B cell (primary cell): Measurements from ENCODE around the gene KDM7A.

Experiments used
- EZH2 ChIP-seq: IDR thresholded peaks from 2 replicates; pipeline ENCODE4 v1.6.1; 2012; ENCODE audit warnings: borderline replicate concordance, low read depth, mild to moderate bottlenecking, moderate library complexity, low read length; ENCODE audit not compliant: insufficient read depth, poor library complexity, severe bottlenecking
- TF ChIP-seq, protein P1 (sequence below): fragments of 200-600 bp; IDR thresholded peaks from one replicate; pipeline ENCODE4 v1.8.0; 2022; ENCODE audit warnings: antibody characterized with exemption, mild to moderate bottlenecking

DNA sequence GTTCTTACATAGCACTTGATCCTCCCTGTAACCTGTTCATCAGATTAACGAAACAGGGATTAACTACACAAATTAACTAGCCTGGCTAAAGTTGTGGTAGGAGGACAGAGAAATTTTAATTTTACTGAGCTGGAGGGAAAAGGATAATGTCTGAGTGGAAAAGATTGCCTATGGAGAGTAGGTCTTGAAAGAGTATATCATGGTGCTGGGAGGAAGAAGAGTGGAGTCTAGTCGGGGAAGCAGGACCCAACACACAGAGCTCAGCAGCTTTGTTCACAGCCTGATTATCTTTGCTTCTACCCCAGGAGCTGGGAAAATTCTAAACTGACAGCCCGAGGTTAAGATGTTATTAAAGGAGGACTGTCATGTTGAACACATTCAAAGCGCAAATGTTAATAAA is 6.1 kb upstream of the KDM7A start:
- TF ChIP-seq EZH2 = no peak
- TF ChIP-seq, protein P1, sequence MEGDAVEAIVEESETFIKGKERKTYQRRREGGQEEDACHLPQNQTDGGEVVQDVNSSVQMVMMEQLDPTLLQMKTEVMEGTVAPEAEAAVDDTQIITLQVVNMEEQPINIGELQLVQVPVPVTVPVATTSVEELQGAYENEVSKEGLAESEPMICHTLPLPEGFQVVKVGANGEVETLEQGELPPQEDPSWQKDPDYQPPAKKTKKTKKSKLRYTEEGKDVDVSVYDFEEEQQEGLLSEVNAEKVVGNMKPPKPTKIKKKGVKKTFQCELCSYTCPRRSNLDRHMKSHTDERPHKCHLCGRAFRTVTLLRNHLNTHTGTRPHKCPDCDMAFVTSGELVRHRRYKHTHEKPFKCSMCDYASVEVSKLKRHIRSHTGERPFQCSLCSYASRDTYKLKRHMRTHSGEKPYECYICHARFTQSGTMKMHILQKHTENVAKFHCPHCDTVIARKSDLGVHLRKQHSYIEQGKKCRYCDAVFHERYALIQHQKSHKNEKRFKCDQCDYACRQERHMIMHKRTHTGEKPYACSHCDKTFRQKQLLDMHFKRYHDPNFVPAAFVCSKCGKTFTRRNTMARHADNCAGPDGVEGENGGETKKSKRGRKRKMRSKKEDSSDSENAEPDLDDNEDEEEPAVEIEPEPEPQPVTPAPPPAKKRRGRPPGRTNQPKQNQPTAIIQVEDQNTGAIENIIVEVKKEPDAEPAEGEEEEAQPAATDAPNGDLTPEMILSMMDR = no peak
